HepG2 (cell line): ENCODE data around the gene TPH1. TPM values are rescaled to one million over a fixed set of nuclear protein-coding genes. Genes with fewer than 3 reads are reported as not detected.
A peak's percentile ranks its signal among the peaks of the same experiment; 100 is the strongest.

Experiments used
- ATAC-seq: fragments of 200-7000 bp; cut with Tn5 transposase; 3 replicates; pipeline ENCODE4 v1.9.1; 2020; ENCODE audit warnings: mild to moderate bottlenecking, moderate library complexity
- BruUV-seq: library from RNA; stranded (reverse); fragments of 400-500 nt; replicated peaks from 2 replicates; lab custom pipeline; 2021; lab: Mats Ljungman, UMichigan
- CTCF ChIA-PET: fragments of 300-600 bp; formaldehyde crosslinking; extraction: SDS; loops from one replicate; lab custom pipeline; 2021; ENCODE audit warnings: low total read pairs, inconsistent platforms, low intra/inter-chr PET ratio; lab: Yijun Ruan, JAX
- POLR2A ChIA-PET: fragments of 350-600 bp; sonication (Branson Sonifier 250); formaldehyde crosslinking; loops from one replicate; lab custom pipeline; 2020; ENCODE audit warnings: antibody characterized with exemption, inconsistent platforms; lab: Yijun Ruan, JAX
- DNase-seq: peaks from one replicate; pipeline ENCODE4 v3.0.0-alpha.2; 2015; ENCODE audit warnings: low spot score
- FAIRE-seq: peaks from 3 replicates; lab custom pipeline; 2011; peaks lifted over from hg19 to GRCh38; lab: Jason Lieb, UNC
- H2AFZ ChIP-seq: one replicate; pipeline ENCODE4 v1.6.1; 2011; ENCODE audit warnings: low read length, inconsistent platforms
- H3K27ac ChIP-seq: fragments of 300-600 bp; 3 replicates; pipeline ENCODE4 v1.8.0; 2011; ENCODE audit warnings: mixed run types, mild to moderate bottlenecking, mixed read lengths, low read length, inconsistent platforms; ENCODE audit not compliant: insufficient read depth; ENCODE audit errors: extremely low read length
- H3K27me3 ChIP-seq, 2 experiments: fragments of 200-600 bp in 1 of 2; 2 replicates in 1 of 2; 3 replicates in 1 of 2; pipeline versions ENCODE4 v1.6.0 to v1.8.0; 2011; ENCODE audit warnings: low read length in 2 of 2, mild to moderate bottlenecking in 2 of 2, moderate library complexity in 2 of 2, inconsistent platforms in 1 of 2; ENCODE audit not compliant: insufficient read depth in 2 of 2, control insufficient read depth in 1 of 2
- H3K36me3 ChIP-seq, 2 experiments: fragments of 200-600 bp in 1 of 2; replicated peaks in 1 of 2; 2 replicates in 1 of 2; 3 replicates in 1 of 2; pipeline versions ENCODE4 v1.5.1 to v1.8.0; 2011; ENCODE audit warnings: low read length in 2 of 2, inconsistent platforms in 1 of 2; ENCODE audit not compliant: insufficient read depth in 2 of 2, control insufficient read depth in 1 of 2
- H3K4me1 ChIP-seq: 2 replicates; pipeline ENCODE4 v1.5.1; 2012; ENCODE audit warnings: low read length, inconsistent platforms; ENCODE audit not compliant: insufficient read depth
- H3K4me2 ChIP-seq: 2 replicates; pipeline ENCODE4 v1.6.0; 2011; ENCODE audit warnings: low read depth, low read length, inconsistent platforms
- H3K4me3 ChIP-seq, 3 experiments: fragments of 200-600 bp in 1 of 3; sonication (generic), shearing (Covaris generic) in 1 of 3; replicated peaks in 1 of 3; 2 replicates each; pipeline ENCODE4 v1.5.1; 2011 to 2016; ENCODE audit warnings: low read length in 3 of 3, inconsistent platforms in 2 of 3, low read depth in 2 of 3, mild to moderate bottlenecking in 2 of 3, control low read depth in 1 of 3, mixed read lengths in 1 of 3; ENCODE audit not compliant: insufficient read depth in 1 of 3
- H3K79me2 ChIP-seq: one replicate; pipeline ENCODE4 v1.6.1; 2011; ENCODE audit warnings: low read length, inconsistent platforms; ENCODE audit not compliant: insufficient read depth
- H3K9ac ChIP-seq: 2 replicates; pipeline ENCODE4 v1.6.0; 2011; ENCODE audit warnings: mild to moderate bottlenecking, low read depth, low read length, inconsistent platforms; ENCODE audit not compliant: insufficient read depth
- H3K9me3 ChIP-seq: 2 replicates; pipeline ENCODE4 v1.5.1; 2012; ENCODE audit warnings: mild to moderate bottlenecking, low read length
- H4K20me1 ChIP-seq: 2 replicates; pipeline ENCODE4 v1.6.0; 2011; ENCODE audit warnings: inconsistent platforms, mild to moderate bottlenecking, low read length, moderate library complexity; ENCODE audit not compliant: insufficient read depth
- AGO1 ChIP-seq: fragments of 200-400 bp; formaldehyde crosslinking; IDR thresholded peaks from 2 replicates; pipeline ENCODE4 v1.6.1; 2017; ENCODE audit warnings: mild to moderate bottlenecking, low read depth, low read length, moderate library complexity; ENCODE audit not compliant: poor library complexity, severe bottlenecking
- ATF6 ChIP-seq: sonication (generic); formaldehyde crosslinking; conservative IDR thresholded peaks from 2 replicates; pipeline ENCODE4 v1.4.0; 2020; ENCODE audit warnings: missing genetic modification reagents
- BCL6 ChIP-seq: IDR thresholded peaks from 2 replicates; pipeline ENCODE4 v1.6.1; 2016; ENCODE audit warnings: missing genetic modification reagents, missing compliant biosample characterization
- HCFC1 ChIP-seq: fragments of 150-350 bp; IDR thresholded peaks from 2 replicates; pipeline ENCODE4 v1.6.1; 2014; ENCODE audit warnings: low read depth, low read length
- MAFF ChIP-seq: IDR thresholded peaks from 2 replicates; pipeline ENCODE4 v1.6.1; 2011; ENCODE audit warnings: low read depth, low read length, improper control_type of control experiment
- MAFK ChIP-seq, 2 experiments: IDR thresholded peaks in 1 of 2; conservative IDR thresholded peaks in 1 of 2; 2 replicates each; pipeline ENCODE4 v1.6.1; 2011; ENCODE audit warnings: improper control_type of control experiment in 2 of 2, low read length in 2 of 2
- MNT ChIP-seq: fragments of 450-650 bp; IDR thresholded peaks from 2 replicates; pipeline ENCODE4 v1.6.1; 2016
- TIGD3 ChIP-seq: sonication (generic); formaldehyde crosslinking; IDR thresholded peaks from 2 replicates; pipeline ENCODE4 v1.5.1; 2020; ENCODE audit warnings: mild to moderate bottlenecking, missing genetic modification reagents, borderline replicate concordance
- ZBTB43 ChIP-seq: sonication (generic); formaldehyde crosslinking; conservative IDR thresholded peaks from 2 replicates; pipeline ENCODE4 v1.4.0; 2020; ENCODE audit warnings: missing genetic modification reagents
- ZNF263 ChIP-seq: sonication (generic); formaldehyde crosslinking; IDR thresholded peaks from 2 replicates; pipeline ENCODE4 v1.4.0; 2020; ENCODE audit warnings: missing genetic modification reagents
- ZNF501 ChIP-seq: sonication (generic); formaldehyde crosslinking; IDR thresholded peaks from 2 replicates; pipeline ENCODE4 v1.5.1; 2020; ENCODE audit warnings: mild to moderate bottlenecking, moderate library complexity, missing genetic modification reagents
- ZNF576 ChIP-seq: sonication (generic); formaldehyde crosslinking; IDR thresholded peaks from 2 replicates; pipeline ENCODE4 v1.4.0; 2020; ENCODE audit warnings: mild to moderate bottlenecking, missing genetic modification reagents
- ZNF770 ChIP-seq: sonication (generic); formaldehyde crosslinking; IDR thresholded peaks from 2 replicates; pipeline ENCODE4 v1.5.0; 2020; ENCODE audit warnings: mild to moderate bottlenecking, missing genetic modification reagents
- ZNF788 ChIP-seq: sonication (generic); formaldehyde crosslinking; IDR thresholded peaks from 2 replicates; pipeline ENCODE4 v1.5.0; 2020; ENCODE audit warnings: mild to moderate bottlenecking, missing genetic modification reagents, borderline replicate concordance
- WGBS: methylation state at CpG from one replicate; pipeline ENCODE4 v1.1.6; 2017; ENCODE audit warnings: low lambda C conversion rate; 5-methylcytosine and 5-hydroxymethylcytosine counted together
- in situ Hi-C: cut with HindIII; loops from 2 replicates; pipeline ENCODE4 v1.10.0; 2017; ENCODE audit warnings: low pct_unique_long_range_greater_than_20kb; ENCODE audit not compliant: extremely low pct_ligation_motif_present
- intact Hi-C: fragments of 100-400 bp; cut with micrococcal nuclease; formaldehyde crosslinking; loops from one replicate; pipeline ENCODE4 v1.10.0; 2022; ENCODE audit not compliant: unreplicated experiment
- polyA plus RNA-seq, 8 experiments: library from polyadenylated mRNA; depleted of rRNA in 3 of 8; stranded (reverse) in 7 of 8; unstranded in 1 of 8; fragments of >200 nt; fragmentation: Illumina TruSeq in 4 of 8; extraction: Trizol in 4 of 8; gene quantifications; 2 replicates each; pipeline versions ENCODE4 v1.2.1 to v1.2.3, GENCODE V29; 2011 to 2016; ENCODE audit warnings: low read depth in 4 of 8, missing spikeins in 1 of 8, mixed read lengths in 1 of 8; ENCODE audit not compliant: insufficient read depth in 1 of 8
- total RNA-seq, 5 experiments: library from RNA; depleted of rRNA; stranded (reverse); fragments of >200 nt; fragmentation: Illumina TruSeq; extraction: Trizol; gene quantifications; 2 replicates each; pipeline ENCODE4 v1.2.3, GENCODE V29; 2016; ENCODE audit warnings: low read depth in 1 of 5

The TPH1 gene
- total and polyA plus RNA-seq, 2 of the 13 experiments (the other 11 are each of a cell fraction or from before 2014, with no cell fraction given): 0.26 to 0.53 TPM

GRCh38 chr11:18064450-18065054, 18.5 kb upstream of the TPH1 start:
- H3K9me3 ChIP-seq: no peaks in the 10 kb centered on the region
- no peaks in the 10 kb centered on the region for H3K79me2 ChIP-seq
- H3K9ac ChIP-seq: no peak overlapping the region
- H3K36me3 ChIP-seq: no peaks in the 10 kb centered on the region
- no peak for DNase-seq
- H3K27ac ChIP-seq: no peak overlapping the region
- no peaks in the 10 kb centered on the region for H3K27me3 ChIP-seq
- BruUV-seq: no TSS peak
- ATAC-seq: no peak
- H3K4me3 ChIP-seq: no peak overlapping the region
- H2AFZ ChIP-seq: no peak overlapping the region
- ChIA-PET POLR2A (no interaction called here), CTCF (no interaction called here)
- no peak for FAIRE-seq
- WGBS: 96% methylated on average over 7 of the region's 7 CpGs
- H3K4me1 ChIP-seq: 0 out of 2 replicates have a peak, but pooled peaks cover 6% of the 10 kb centered on the region
- intact Hi-C loops (no loop called here), in situ Hi-C loops (no loop called here)
- H4K20me1 ChIP-seq: no peaks in the 10 kb centered on the region
- H3K4me2 ChIP-seq: no peak overlapping the region
- TF ChIP-seq AGO1: no peak
- TF ChIP-seq MNT: no peak
- TF ChIP-seq TIGD3 (CRISPR knock-in tag): no peak
- no peak for TF ChIP-seq ZBTB43
- no peak for TF ChIP-seq BCL6
- TF ChIP-seq ATF6 (CRISPR knock-in tag): no peak
- no peak for TF ChIP-seq HCFC1
- TF ChIP-seq ZNF501 (CRISPR knock-in tag): no peak
- no peak for TF ChIP-seq ZNF788
- no peak for TF ChIP-seq ZNF770 (CRISPR knock-in tag)
- TF ChIP-seq MAFK (conservative IDR thresholded peaks at IDR 0.05 in 1 of 2, IDR thresholded peaks at IDR 0.05 in 1 of 2; ENCODE audit: low read length in 2 of 2): peak; percentile 38 to 54; a peak in 3 of 4 replicates
- no peak for TF ChIP-seq ZNF576 (CRISPR knock-in tag)
- no peak for TF ChIP-seq ZNF263
- TF ChIP-seq MAFF: peak; percentile 51; the same call in 1 of the 2 replicates
